GM18868 (cell line): ENCODE data around the gene FAM135A.
A peak's percentile ranks its signal among the peaks of the same experiment; 100 is the strongest.

Experiments used
- ATAC-seq: cut with Tn5 transposase; IDR thresholded peaks from one replicate; pipeline ENCODE4 v1.9.1; 2021; ENCODE audit warnings: mild to moderate bottlenecking, moderate library complexity; ENCODE audit not compliant: unreplicated experiment

FAM135A gene

DNA sequence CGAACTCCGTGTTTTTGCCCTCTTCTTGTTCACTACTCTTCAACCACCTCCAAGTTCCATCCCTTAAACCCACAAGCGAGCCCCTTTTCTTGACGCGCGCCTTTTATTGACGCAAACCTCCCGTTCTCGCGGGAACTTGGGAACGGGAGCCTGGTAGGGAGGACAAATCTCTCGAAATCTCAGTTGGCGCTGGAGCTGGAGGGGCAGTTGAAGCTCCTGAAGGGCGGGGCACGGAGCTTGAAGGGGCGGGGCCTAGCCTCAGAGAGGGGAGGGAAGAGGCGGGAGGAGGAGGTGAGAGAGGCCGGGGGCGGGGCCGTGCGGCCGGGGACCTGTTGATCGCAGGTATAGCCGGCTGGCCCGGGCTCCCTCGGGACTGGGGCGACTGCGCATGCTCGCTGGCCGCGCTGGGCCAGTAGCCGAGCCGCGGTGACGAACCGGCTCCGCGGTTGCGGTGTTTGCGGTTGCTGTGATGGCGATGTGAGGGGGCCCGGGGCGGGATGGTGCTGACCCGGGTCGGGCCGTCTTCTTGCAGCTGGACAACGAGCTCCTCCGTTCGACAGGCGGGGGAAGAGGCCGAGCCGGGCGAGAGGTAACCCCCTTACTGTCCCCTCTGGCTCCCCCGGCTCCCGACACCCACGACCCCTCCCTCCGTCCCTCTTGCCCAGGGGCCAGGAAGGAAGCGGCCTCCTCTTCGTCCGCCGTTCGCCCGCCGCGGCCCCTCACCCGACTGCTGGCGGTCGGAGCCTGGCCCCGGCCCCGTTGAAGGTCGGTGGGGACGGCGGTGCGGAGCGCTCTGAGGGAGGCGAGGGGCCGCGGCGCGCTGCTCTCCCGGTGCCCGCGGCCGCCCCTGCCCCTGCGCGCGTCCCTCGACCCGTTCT, at the start of gene FAM135A:
TSS of gene FAM135A (plus strand) at position 395 of the 878 bp plus-strand sequence. CDS start 14,835 bp downstream, outside the sequence.
- peak; percentile 84 for ATAC-seq

DNA sequence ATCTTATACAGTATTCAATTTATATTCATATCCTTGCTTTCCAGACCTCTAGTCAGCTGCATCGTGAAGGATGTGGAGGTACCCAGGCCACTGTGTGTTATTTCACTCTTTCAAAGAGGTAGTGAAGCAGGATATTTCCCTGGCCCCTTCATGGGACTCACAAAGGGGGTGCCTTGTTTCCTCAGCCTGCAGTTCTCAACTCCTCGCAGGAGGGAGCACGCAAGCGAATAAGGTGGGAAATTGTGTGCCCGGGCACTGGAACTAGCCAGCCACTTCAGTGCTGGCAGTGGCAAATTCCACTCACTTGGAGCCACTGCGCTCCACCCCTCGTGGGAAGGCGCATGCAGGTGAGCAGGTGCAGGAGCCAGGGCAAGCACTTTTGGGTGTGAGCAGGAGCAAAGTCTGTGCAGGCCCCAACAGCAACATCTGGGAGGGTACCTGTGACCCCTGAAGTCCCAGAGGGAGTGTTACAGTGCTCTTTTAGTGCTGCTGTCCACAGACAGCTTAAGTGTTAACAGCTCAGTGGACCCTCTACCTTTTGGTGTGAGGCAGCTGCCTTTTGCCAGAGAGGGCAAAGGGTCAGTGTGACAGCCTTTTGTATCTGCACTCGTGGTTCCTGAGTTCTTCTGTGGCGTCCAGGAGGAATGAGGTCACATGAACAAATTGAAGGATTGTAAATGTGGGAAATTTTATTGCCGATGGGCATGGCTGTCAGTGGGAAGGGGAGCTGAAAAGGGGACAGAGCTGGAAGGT, 49.4 kb upstream of the FAM135A start:
- ATAC-seq: no peak

DNA sequence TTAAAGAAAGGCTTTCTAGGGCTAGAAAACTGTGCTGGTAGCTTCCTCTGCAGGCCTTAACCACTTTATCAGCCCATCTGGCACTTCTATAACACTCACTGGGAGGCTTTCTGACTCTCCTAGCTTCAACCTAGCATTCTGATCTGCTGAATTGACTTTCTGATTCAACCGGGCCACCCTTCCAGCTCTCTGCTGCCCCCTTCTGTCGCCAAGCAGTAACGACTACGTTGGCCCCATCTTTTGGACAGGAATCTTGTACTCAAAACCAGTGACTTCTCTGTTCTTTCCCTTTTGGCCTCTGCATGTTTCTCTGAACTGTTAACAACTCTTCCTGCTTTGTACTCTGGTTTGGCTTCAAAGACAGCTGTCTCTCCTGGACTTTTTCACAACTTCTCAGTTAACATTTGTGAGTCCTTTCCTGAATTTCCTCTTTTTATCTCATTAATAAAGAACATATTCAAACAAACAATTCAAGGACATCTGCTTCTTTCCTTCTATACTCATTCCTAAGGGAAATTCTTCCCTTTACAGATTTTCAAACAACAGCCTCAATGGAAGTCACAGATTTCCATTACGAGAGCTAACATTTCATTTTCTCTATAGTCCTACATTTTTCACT, 43.9 kb upstream of the FAM135A start:
- ATAC-seq: peak; percentile 89

DNA sequence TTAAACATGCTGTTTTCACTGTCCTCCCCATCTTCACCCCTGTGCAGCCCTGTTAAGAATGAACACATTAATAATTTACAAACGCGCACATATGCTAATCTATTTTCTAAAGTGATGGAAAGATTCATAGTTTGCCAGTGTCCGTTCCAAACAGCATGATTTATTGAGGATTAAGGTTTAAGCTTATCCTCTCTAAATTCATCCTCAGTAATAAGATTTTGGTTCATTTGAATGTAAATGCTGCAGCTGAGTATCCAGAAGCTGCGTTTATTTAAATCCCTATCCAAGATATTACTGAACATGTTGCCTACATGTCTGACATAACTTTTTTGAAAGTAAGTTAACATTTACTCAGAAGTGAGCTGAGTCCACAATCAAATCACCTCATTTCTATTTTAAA, 42.8 kb upstream of the FAM135A start:
- ATAC-seq: no peak

DNA sequence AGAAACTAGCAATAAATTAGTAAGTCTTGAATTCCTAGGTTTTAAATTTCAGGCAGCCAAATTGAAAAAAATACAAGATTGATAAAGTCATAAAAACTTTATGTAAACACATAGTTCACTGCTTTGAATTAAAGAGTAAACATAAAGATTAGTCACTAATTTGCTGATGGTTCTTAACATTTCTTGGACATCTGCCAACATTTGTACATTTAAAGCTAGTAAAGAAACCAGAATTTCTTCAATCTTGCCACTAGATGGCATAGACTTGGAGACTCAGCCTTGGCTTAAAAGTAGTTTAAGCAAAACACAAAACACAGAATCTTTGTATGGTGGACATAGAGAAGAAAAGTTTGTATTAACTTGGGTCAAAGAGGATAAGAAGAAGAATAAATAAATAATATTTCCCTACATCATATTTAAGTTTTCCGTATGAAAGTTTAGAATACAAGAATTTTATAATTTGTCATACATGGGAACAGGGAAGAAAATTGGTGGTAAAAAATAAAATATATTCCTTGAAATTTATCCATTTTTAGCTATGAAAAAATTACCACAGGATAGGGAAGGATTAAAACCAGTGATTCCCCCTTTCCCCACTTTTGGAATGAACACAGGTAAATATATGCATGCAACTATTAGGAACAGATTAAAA, 41.7 kb upstream of the FAM135A start:
- ATAC-seq: peak; percentile 54

DNA sequence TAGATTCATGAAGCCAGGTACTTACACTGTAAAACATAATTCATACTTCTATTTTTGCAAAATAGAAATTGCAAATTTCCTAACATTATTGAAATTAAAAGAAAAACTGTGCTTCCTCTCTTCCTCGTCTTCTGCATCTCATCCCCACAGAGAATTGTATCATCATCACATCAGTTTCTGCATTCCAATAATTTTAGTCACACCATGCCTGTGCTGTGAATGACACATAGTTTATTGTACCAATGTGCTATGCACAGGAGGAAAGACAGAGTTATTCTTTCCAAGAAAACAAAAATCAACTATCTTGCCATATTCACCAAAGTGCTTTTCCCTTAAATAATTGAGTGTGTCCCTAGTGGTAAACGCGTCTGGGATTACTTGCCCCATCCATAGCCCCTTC, 38.1 kb upstream of the FAM135A start:
- no peak for ATAC-seq

DNA sequence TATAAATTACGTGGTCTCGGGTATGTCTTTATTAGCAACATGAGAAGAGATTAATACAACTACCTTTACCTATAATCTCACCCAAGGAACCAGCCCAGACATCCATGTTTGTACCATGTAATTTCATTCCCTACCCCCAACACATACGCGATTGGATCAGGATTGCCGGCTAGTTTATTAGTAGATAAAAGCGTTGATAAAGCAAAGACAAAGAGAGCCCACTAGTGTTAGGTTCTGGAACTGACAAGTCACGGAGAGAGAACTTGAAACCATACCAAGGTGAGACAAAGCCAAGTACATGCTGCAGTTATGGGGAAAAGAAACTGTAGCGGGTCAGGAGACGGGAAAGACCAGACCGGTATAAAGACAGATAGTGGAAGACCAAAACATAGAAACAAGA, 37.4 kb upstream of the FAM135A start:
- no peak for ATAC-seq

DNA sequence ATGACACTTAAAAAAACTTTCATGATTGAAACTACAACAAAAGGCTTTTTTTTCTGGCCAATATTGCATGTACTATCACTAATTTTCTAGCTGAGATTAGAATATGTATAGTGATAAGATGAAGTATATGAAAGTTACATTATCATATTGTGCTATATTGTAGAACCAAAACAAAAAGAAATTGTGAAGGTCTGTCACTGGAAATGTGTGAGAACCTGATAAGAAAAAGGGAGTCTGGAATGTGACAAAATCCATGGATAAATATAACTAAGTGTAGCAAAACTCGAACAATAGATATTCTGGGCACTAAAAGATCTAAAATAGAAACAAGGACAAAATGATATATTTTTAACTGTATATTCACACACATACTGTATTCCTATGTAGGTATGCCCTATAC, 36.7 kb upstream of the FAM135A start:
- no peak for ATAC-seq

DNA sequence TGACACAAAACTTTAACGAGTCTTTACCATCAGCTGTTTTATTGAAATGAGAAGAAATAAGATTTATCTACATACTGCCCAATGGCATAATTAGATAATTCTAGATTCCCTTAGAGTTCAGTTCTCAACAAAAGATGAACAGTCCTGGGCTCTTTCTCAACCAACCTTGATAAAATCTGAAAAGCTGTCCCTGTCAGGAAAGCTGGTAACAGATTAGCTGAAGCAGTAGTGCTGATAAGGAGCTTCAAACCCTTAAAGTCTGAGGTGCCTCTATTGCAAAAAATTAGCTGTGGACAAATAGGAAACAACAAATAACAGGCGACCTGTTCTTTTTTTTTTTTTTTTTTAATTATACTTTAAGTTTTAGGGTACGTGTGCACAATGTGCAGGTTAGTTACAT, 35.9 kb upstream of the FAM135A start:
- ATAC-seq: no peak

DNA sequence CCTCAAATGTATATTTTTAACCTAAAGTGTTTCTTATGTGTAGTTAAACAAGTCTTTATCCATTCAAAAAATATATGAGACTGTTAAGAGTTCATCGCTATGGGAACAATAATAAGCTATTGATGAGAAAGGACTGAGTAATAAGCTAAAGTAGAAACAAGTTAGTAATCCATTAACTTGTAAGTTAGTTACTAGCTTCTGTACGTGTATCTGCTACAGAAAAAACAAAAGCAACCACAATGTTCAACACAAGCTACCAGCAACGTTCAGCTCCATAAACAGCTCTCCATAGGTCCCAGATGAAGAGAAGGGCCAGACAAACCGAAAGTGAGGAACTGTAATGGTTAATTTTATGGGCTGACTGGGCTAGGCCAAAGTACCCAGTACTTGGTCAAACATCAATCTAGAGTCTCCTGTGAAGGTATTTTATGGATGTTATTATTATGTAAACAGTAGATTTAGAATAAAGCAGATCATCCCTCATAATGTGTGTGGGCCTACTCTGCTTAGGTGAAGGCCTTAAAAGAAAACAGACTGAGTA, 33.8 kb upstream of the FAM135A start:
- no peak for ATAC-seq

DNA sequence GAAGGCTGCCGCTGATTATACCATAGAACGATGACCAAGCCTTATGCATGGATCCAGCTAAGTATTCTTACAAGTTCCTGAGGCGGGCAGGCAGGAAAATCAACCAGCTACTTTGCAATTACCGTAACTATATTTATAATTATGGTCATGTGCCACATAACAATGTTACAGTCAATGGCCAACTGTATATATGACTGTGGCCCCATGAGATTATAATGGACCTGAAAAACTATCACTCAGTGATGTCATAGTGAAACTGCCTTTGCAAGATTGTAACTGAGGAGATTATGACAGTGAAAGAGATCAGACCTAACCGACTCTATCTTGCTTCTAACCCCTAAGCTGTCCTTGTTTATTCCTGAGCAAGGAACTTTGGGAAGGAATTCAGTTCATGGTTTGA, 33.1 kb upstream of the FAM135A start:
- ATAC-seq: peak; percentile 98

DNA sequence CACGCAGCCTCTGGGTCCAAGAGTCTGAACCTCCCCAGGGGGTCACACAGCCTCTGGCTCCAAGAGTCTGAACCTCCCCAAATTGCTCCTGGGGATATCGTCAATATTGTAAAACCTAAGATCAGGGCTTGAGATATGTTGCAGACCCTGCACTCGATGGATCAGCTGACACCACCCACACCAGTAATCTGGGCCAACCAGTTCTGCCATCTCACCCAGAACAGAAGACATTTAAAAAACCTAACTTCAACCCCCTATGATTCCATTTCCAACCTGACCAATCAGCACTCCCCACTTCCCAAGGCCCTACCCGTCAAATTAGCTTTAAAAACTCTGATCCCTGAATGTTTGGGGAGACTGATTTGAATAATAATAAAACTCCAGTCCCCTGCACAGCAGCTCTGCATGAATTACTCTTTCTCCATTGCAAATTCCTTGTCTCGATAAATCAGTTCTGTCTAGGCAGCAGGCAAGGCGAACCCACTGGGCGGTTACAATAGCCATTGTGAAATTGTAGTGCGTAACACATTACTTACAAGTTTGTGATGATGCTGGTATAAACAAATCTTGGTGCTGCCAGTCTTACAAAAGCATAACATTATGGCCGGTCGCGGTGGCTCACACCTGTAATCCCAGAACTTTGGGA, 32.4 kb upstream of the FAM135A start:
- no peak for ATAC-seq

DNA sequence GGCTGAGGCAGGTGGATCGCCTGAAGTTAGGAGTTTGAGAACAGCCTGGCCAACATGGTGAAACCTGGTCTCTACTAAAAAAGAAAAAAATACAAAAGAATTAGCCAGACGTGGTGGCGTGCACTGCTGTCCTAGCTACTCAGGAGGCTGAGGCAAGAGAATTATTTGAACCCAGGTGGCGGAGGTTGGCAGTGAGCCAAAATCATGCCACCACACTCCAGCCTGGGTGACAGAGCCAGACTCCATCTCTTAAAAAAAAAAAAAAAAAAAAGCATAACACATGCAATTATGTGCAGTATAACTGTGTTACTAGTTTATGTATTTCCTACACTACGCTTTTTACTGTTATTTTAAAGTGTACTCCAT, 31.9 kb upstream of the FAM135A start:
- ATAC-seq: no peak

DNA sequence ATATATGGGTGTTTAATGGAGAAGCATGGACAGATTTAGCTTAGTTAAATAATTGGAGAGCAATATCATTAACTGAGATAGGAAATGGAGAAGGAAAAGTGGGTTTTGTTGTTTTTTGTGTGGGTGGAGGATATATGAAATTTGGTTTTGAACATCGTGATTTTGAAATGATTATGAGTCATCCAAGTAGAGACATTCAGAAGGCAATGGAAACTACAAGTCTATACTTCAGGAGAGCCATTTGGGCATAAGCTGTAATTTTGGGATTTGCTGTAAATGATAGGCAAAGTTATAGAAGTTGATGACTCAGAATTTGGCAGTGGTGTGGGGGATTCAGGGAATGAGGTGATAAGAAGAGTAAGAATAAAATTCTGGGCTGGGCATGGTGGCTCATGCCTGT, 27.4 kb upstream of the FAM135A start:
- ATAC-seq: no peak

DNA sequence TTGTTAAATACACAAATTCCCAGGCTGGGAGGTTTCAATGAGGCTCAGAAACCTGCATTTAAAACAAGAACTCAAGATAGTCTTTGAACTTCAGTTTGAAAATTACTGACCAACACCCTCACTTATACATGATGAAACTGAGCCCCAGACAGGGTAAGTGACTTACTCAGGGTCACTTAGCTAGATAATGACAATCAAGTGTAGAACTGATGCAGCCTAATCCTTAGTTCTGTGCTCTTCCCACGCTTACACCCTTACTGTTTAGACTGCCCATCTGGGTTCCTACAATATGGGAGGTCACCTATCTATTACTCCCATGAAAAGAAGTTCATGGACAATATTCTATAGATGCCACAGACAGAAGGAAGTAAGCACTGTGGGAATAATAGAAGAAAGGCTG, 24.5 kb upstream of the FAM135A start:
- no peak for ATAC-seq

DNA sequence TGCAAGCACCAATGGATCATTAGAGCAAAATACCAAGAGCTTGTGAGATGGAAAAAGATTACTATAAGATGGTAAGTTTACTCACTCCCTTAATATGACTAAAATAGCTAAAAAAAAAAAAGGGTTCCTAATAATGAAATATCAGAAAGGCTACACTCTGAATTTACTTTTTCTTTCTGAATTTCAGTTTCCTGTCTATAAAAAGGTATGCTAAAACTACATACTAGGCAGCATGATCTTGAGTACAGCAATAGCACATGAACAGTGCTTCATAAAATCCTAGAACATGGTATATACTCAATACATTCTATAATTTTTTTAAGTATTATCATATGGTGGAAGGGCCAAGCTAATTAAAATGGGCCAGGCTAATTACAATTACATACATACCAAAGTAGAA, 24.0 kb upstream of the FAM135A start:
- ATAC-seq: no peak

DNA sequence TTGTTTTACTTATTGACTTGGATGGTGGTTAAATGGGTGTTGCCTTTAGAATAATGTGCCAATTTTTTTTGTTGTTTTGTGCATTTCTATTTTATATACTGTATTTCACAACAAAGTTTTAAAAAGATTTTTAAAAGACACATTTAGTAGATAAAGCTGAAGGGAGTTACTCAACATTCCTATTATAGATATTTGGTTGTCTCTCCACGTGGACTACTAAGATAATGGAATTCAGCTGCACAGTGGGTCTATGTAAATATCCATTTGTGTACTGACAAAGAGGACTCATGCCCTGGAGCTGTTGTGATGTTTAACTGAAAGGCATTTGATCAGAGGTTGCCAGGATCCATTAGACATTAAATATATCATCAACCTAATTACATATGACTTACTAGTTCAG, 23.2 kb upstream of the FAM135A start:
- no peak for ATAC-seq

DNA sequence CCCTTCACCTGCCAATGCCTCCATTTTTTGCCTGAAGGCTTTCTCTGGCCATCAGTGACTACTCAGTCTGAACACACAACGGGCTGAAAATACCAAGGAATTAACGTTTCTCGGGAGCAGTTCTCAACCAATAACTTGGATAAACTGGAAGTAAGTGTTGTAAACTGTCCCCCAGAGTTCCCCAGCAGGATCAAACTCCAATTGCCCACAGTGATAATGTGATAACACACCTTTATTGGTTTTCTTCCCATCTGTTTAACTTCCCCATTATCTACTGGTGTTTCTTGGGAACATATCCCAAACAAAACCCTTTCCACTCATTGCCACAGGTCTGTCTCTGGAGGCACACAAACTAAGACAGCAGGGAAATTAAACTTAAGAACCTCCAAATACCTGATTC, 21.8 kb upstream of the FAM135A start:
- ATAC-seq: no peak

DNA sequence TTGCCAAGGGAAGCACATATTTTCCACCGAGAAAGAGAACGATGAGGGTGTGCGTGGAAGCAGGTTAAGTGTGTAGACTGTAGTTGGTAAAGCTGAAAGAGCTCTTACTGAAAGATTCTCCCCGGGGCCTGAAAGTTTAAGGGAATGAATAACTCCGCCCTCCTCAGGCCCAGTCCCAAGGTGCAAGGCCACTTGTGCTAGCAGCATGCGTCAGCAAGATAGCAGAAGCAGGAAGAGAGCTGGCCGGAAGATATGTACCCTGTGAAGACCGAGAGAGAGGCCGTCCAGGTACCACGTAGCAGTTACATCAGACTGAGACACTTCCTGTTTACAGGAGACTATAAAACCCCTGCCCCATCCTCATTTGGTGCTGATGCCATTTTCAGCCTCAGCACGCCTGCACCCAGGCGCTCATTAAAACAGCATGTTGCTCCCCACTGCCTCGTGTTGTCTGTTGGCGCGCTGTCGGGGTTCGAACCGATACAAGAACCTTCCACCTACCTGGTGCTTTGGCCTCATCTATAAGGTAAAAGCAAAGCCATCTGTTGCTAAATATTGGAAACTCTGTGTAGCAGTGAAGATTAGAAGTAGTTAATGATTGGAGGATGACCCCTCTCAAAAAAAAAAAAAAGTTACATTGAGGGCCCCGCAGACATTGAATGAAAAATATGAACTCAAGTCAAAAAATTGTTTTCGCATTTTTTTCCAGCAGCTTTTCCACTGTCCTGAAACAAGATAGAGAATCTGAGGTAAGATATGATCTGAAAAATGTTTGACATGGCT, 18.6 kb upstream of the FAM135A start:
- ATAC-seq: no peak

DNA sequence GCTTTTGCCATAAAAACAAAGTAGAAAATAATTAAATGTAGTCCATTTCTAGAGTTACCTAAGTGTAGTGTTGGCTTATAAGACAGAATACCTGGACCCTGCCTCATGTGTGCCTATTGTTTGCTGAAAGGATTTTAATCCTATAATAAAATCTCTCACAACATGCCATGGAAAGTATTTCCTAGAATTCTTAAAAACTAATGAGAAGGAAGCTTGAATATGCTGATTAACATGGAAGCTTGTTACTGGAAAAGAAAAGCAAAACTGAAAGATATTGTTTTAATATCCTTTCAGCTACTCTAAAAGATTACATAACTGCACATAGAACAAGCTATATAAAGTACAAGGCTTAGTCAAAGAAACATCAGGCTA, 18.0 kb upstream of the FAM135A start:
- no peak for ATAC-seq
